Panc1 (cell line): ENCODE measurements around the gene LAMC3.

Experiments
- CTCF ChIP-seq: fragments of 450-650 bp; IDR thresholded peaks from 2 replicates; pipeline ENCODE4 v1.5.1; 2017; ENCODE audit warnings: mild to moderate bottlenecking
- POLR2AphosphoS5 ChIP-seq: IDR thresholded peaks from 2 replicates; pipeline ENCODE4 v1.6.1; 2012; ENCODE audit warnings: mild to moderate bottlenecking, low read depth, low read length, moderate library complexity
- TCF7L2 ChIP-seq: IDR thresholded peaks from 2 replicates; pipeline ENCODE4 v1.6.1; 2011; ENCODE audit warnings: mild to moderate bottlenecking, low read depth, low read length, inconsistent platforms

GRCh38 chr9:131067625-131068024, 58.7 kb downstream of the LAMC3 start:
- TF ChIP-seq POLR2AphosphoS5 (no peak), TCF7L2 (no peak), CTCF (no peak)
